ENCODE results near the gene ENAH.

The ENAH gene

GRCh38 chr1:225437710-225438437 lies 215.0 kb downstream of the ENAH start:
- DNase-seq (ENCODE audit: low read depth in 3 of 3) = no peak
